Endodermal cell (in vitro differentiated cells): ENCODE data around the gene BRD4. TPM values are rescaled to one million over a fixed set of nuclear protein-coding genes. Genes with fewer than 3 reads are reported as not detected.

Experiments used
- DNase-seq: peaks from one replicate; pipeline ENCODE4 v3.0.0-alpha.2; 2017
- H3K27ac ChIP-seq: 2 replicates; pipeline ENCODE4 v1.5.1; 2013; ENCODE audit warnings: mild to moderate bottlenecking, low read depth, low read length, moderate library complexity
- H3K27me3 ChIP-seq: 2 replicates; pipeline ENCODE4 v1.6.1; 2013; ENCODE audit warnings: mild to moderate bottlenecking, low read length, moderate library complexity; ENCODE audit not compliant: insufficient read depth, control insufficient read depth, poor library complexity, severe bottlenecking
- H3K36me3 ChIP-seq: 2 replicates; pipeline ENCODE4 v1.7.0; 2013; ENCODE audit warnings: mild to moderate bottlenecking, low read length, moderate library complexity; ENCODE audit not compliant: control insufficient read depth, insufficient read depth
- H3K4me1 ChIP-seq: one replicate; pipeline ENCODE4 v1.7.0; 2013; ENCODE audit warnings: low read length; ENCODE audit not compliant: control insufficient read depth, insufficient read depth
- H3K4me3 ChIP-seq: 2 replicates; pipeline ENCODE4 v1.5.1; 2013; ENCODE audit warnings: mild to moderate bottlenecking, low read length, moderate library complexity
- H3K9ac ChIP-seq: 2 replicates; pipeline ENCODE4 v1.6.1; 2013; ENCODE audit warnings: mild to moderate bottlenecking, low read length, moderate library complexity; ENCODE audit not compliant: poor library complexity, severe bottlenecking; ENCODE audit errors: extremely low read depth
- H3K9me3 ChIP-seq: 2 replicates; pipeline ENCODE4 v1.6.1; 2013; ENCODE audit warnings: mild to moderate bottlenecking, low read length, moderate library complexity; ENCODE audit not compliant: control insufficient read depth
- H3K27ac Mint-ChIP-seq: 2 replicates; pipeline ENCODE4 v1.8.0; 2020; ENCODE audit warnings: mixed read lengths
- H3K27me3 Mint-ChIP-seq: 2 replicates; pipeline ENCODE4 v1.8.0; 2021; ENCODE audit warnings: mild to moderate bottlenecking, mixed read lengths; ENCODE audit not compliant: insufficient read depth
- H3K36me3 Mint-ChIP-seq: 2 replicates; pipeline ENCODE4 v1.8.0; 2020; ENCODE audit warnings: low read depth, mixed read lengths
- H3K4me1 Mint-ChIP-seq: 2 replicates; pipeline ENCODE4 v1.8.0; 2020; ENCODE audit warnings: mixed read lengths
- H3K4me3 Mint-ChIP-seq: 2 replicates; pipeline ENCODE4 v1.8.0; 2020; ENCODE audit warnings: mild to moderate bottlenecking, moderate library complexity, mixed read lengths
- H3K9me3 Mint-ChIP-seq: 2 replicates; pipeline ENCODE4 v1.8.0; 2020; ENCODE audit warnings: mild to moderate bottlenecking, mixed read lengths
- CTCF ChIP-seq: fragments of 200-600 bp; sonication (generic); conservative IDR thresholded peaks from 2 replicates; pipeline ENCODE4 v1.5.0; 2021; ENCODE audit warnings: antibody characterized with exemption, mild to moderate bottlenecking
- WGBS, 2 experiments: methylation state at CpG; one replicate each; pipeline versions ENCODE4 v1.1.5 to v1.1.7; 2013; ENCODE audit warnings: missing lambda C conversion rate in 2 of 2, mixed read lengths in 1 of 2; ENCODE audit not compliant: insufficient coverage in 1 of 2, insufficient read length in 1 of 2; 5-methylcytosine and 5-hydroxymethylcytosine counted together
- total RNA-seq, 2 donors: library from RNA; stranded (reverse); fragmentation: NEBNext Ultra II Directional in 1 of 2; extraction: Animal tissue kit (Norgen Biotek cat#: 25700) in 1 of 2; gene quantifications; 2 replicates in 1 of 2; 3 replicates in 1 of 2; pipeline ENCODE4 v1.2.1, GENCODE V29; 2021

BRD4 gene
- total RNA-seq, 2 donors from 2014 or later: 149 to 156 TPM

DNA sequence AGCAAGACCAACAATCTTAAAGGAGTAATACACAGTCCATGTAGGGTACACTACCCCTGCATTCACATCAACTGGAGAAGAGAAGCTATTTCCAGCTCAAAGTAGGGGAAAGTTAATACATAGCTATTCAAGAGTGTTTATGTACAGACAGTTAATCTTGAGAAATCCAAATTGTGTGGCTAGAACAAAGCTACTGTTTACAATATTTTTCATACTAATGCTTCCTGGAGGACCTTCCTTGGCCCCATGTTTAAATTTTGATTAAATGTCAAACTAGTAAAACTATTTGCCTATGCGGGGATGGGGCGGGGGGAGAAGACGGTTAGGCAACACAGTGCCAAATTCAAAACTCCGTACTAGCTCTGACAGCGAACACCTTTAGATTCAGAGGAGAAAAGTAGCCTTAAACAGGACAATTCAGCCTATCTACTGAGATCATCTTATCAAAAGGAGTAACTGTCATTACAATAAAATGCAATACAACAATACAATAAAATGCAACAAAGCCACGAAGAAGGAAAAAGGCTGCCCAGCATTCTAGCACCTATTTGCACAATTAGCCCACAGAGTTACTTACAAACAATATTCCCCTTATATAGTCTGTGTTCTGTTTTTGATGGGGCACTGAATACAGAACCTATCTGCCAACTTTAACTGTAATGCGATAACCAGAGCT is 29.1 kb downstream of the BRD4 start:
- Histone ChIP-seq H3K4me3 (no peak overlapping the region), H3K27ac (no peak overlapping the region), H3K9ac (no peak overlapping the region), H3K9me3 (peaks cover 17% of the 10 kb centered on the region), H3K27me3 (no peaks in the 10 kb centered on the region), H3K4me1 (no peaks in the 10 kb centered on the region), H3K36me3 (peaks cover 11% of the 10 kb centered on the region)
- 97 to 100% methylated on average over 6 to 7 of the region's 7 CpGs for WGBS, 2 experiments
- Mint-ChIP-seq H3K4me3 (no peak overlapping the region), H3K36me3 (peaks cover 10% of the 10 kb centered on the region), H3K27ac (no peak overlapping the region), H3K9me3 (no peaks in the 10 kb centered on the region), H3K4me1 (peaks cover 30% of the 10 kb centered on the region), H3K27me3 (no peaks in the 10 kb centered on the region)
- DNase-seq: no peak
- no peak for TF ChIP-seq CTCF

GRCh38 chr19:15300533-15301197 is 31.7 kb downstream of the BRD4 start:
- no peak for TF ChIP-seq CTCF
- peaks cover 9% of the 10 kb centered on the region for H3K9me3 ChIP-seq
- H3K9me3 Mint-ChIP-seq: no peaks in the 10 kb centered on the region
- H3K27me3 ChIP-seq: no peaks in the 10 kb centered on the region
- H3K4me1 ChIP-seq: peaks cover 12% of the 10 kb centered on the region
- peaks cover 11% of the 10 kb centered on the region for H3K36me3 ChIP-seq
- peak overlapping the region; percentile 12 for H3K27ac Mint-ChIP-seq
- WGBS, 2 experiments: 88% methylated on average over 4 to 5 of the region's 6 CpGs
- no peak overlapping the region for H3K4me3 Mint-ChIP-seq
- no peak for DNase-seq
- H3K4me3 ChIP-seq: no peak overlapping the region
- no peaks in the 10 kb centered on the region for H3K27me3 Mint-ChIP-seq
- peaks cover 44% of the 10 kb centered on the region for H3K4me1 Mint-ChIP-seq
- H3K9ac ChIP-seq: no peak overlapping the region
- no peak overlapping the region for H3K27ac ChIP-seq
- H3K36me3 Mint-ChIP-seq: peaks cover 9% of the 10 kb centered on the region

- Mint-ChIP-seq H3K9me3 (no peaks in the 10 kb centered on the region), H3K4me3 (no peak overlapping the region), H3K27me3 (no peaks in the 10 kb centered on the region), H3K36me3 (peaks cover 12% of the 10 kb centered on the region), H3K27ac (peak overlapping the region; percentile 64), H3K4me1 (peaks cover 51% of the 10 kb centered on the region)
- no peaks in the 10 kb centered on the region for H3K27me3 ChIP-seq
- 89 to 92% methylated on average over 9 to 12 of the region's 12 CpGs for WGBS, 2 experiments
- H3K4me3 ChIP-seq: no peak overlapping the region
- DNase-seq: no peak
- H3K27ac ChIP-seq: peak overlapping the region; percentile 25
- peaks cover 8% of the 10 kb centered on the region for H3K36me3 ChIP-seq
- peaks cover 3% of the 10 kb centered on the region for H3K9me3 ChIP-seq
- TF ChIP-seq CTCF: no peak
- peaks cover 17% of the 10 kb centered on the region for H3K4me1 ChIP-seq
- H3K9ac ChIP-seq: no peak overlapping the region
Observed at GRCh38 chr19:15299568-15300409, 32.5 kb downstream of the BRD4 start.
